GM12891 (cell line): ENCODE measurements around the gene FOXP4.

Source experiments
- POLR2AphosphoS5 ChIP-seq: IDR thresholded peaks from 2 replicates; pipeline ENCODE4 v1.6.1; 2011; ENCODE audit warnings: low read depth, low read length, control low read depth
- POU2F2 ChIP-seq: IDR thresholded peaks from 2 replicates; pipeline ENCODE4 v1.6.1; 2011; ENCODE audit warnings: low read depth, mild to moderate bottlenecking, control low read depth, low read length, moderate library complexity
- TAF1 ChIP-seq: IDR thresholded peaks from 2 replicates; pipeline ENCODE4 v1.6.1; 2011; ENCODE audit warnings: low read depth, low read length, control low read depth

DNA sequence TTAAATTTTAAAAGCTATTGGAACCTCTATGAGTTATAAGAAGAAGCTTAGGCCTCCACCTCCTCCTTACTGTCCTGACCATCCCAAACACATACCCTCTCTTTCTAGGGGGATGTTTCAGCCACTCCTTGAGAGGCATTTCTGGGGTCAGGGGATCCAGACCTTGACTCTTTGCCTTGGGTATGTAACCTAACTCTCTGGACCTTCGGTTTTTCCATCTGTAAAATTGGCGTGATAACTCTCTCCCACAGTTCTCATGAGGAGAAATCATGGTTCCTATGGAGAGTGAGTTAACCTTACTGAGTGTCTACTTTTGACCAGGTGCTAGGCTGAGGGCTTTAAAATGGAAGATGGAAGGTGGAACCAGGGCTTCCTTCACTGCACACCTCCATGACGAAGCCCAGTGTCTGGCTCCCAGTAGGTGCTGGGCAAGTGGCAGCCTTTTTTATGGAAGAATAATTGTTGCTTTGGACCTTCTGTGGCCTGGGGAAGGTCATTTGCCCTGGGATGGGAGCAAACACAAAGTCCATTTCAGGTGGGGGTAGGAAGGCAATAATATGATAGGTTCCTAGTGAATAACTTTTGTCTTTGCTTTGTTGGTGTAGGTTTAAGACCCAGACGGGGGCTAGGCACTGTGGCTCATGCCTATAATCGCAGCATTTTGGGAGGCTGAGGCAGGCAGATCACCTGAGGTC lies 18.4 kb downstream of the FOXP4 start:
- TF ChIP-seq TAF1 (no peak), POLR2AphosphoS5 (no peak), POU2F2 (no peak)
